Measurements from ENCODE around the gene EIF5A. TPM values are rescaled to one million over a fixed set of nuclear protein-coding genes. Genes with fewer than 3 reads are reported as not detected.
"Not testable (repeated sequence)": the region's sequence is repeated elsewhere in the genome, so short reads cannot be mapped to it uniquely, and the experiment has no call there.

EIF5A gene
- total and polyA plus RNA-seq, 2 of the 8 experiments (the other 6 are each of a cell fraction or from before 2014, with no cell fraction given): 717 to 1,172 TPM

- TF ChIP-seq HDAC2 (IDR thresholded peaks at IDR 0.05; ENCODE audit: borderline replicate concordance in 1 of 2, low read depth in 2 of 2, low read length in 2 of 2): no peak
- TF ChIP-seq MAFK (IDR thresholded peaks at IDR 0.05; ENCODE audit: low read depth, low read length): no peak
- no peak for TF ChIP-seq RAD21 (IDR thresholded peaks at IDR 0.05 in 1 of 2, conservative IDR thresholded peaks at IDR 0.05 in 1 of 2; ENCODE audit: low read depth in 2 of 2, low read length in 2 of 2)
- no peak for TF ChIP-seq BACH1 (IDR thresholded peaks at IDR 0.05; ENCODE audit: low read length)
These were observed 24.7 kb downstream of the EIF5A start (continued) for GRCh38 chr17:7332111-7332510.

DNA sequence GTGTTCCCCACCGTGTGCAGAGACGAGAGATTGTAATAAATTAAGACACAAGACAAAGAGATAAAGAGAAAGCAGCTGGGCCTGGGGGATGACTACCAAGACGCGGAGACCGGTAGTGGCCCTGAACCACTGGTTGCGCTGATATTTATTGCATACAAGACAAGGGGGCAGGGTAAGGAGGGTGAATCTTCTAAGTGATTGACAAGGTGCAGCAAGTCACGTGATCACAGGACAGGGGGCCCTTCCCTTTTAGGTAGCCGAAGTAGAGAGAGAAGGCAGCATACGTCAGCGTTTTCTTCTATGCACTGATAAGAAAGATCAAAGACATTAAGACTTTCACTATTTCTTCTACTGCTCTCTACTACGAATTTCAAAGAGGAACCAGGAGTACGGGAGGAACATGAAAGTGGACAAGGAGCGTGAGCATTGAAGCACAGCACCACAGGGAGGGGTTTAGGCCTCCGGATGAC is 25.2 kb downstream of the EIF5A start:
- H2BK5ac ChIP-seq (ENCODE audit: low read depth, low read length); H2BK120ac ChIP-seq (replicated peaks; ENCODE audit: low read depth, low read length); H3K56ac ChIP-seq (replicated peaks; ENCODE audit: insufficient read length, low read depth, low read length); H4K5ac ChIP-seq (ENCODE audit: insufficient read length, low read depth, low read length); H3K27me3 ChIP-seq (replicated peaks in 1 of 4; ENCODE audit: control insufficient read depth in 3 of 4, extremely low read depth in 1 of 4, insufficient read depth in 3 of 4, low read length in 3 of 4); H3K4ac ChIP-seq (replicated peaks; ENCODE audit: insufficient read length, low read depth, low read length); H2AFZ ChIP-seq (ENCODE audit: low read length); H4K20me1 ChIP-seq (replicated peaks in 1 of 2; ENCODE audit: control insufficient read depth in 1 of 2, insufficient read depth in 2 of 2, low read length in 2 of 2); H2BK20ac ChIP-seq (ENCODE audit: low read length); H3K9me3 ChIP-seq (ENCODE audit: insufficient read depth in 2 of 2, low read depth in 1 of 2, low read length in 1 of 2); H3K14ac ChIP-seq (ENCODE audit: insufficient read length); H4K91ac ChIP-seq (replicated peaks; ENCODE audit: insufficient read length, low read length); H3K4me2 ChIP-seq (ENCODE audit: insufficient read depth in 1 of 2, low read depth in 2 of 2, low read length in 2 of 2); H3K9ac ChIP-seq (replicated peaks in 1 of 4; ENCODE audit: extremely low read depth in 1 of 4, low read depth in 3 of 4, low read length in 3 of 4); H3K36me3 ChIP-seq (ENCODE audit: control insufficient read depth in 2 of 4, insufficient read depth in 4 of 4, low read length in 3 of 4); H4K8ac ChIP-seq (ENCODE audit: extremely low read depth, insufficient read depth, low read length); DNase-seq (ENCODE audit: low read depth in 1 of 2, low spot score in 2 of 2); H3K79me1 ChIP-seq (ENCODE audit: low read depth, low read length); H3K18ac ChIP-seq (ENCODE audit: extremely low read depth, low read length); H3K4me3 ChIP-seq (ENCODE audit: extremely low read depth in 1 of 4, insufficient read depth in 2 of 4, low read depth in 3 of 4, low read length in 4 of 4); FAIRE-seq; H3K23me2 ChIP-seq (ENCODE audit: low read depth, low read length); H3K23ac ChIP-seq (ENCODE audit: insufficient read length); H2AK5ac ChIP-seq (ENCODE audit: low read depth, low read length); H2BK15ac ChIP-seq (ENCODE audit: low read length); H3K27ac ChIP-seq (ENCODE audit: low read depth, low read length): not testable (repeated sequence)
- ChIA-PET POLR2A (ENCODE audit: partially characterized antibody) (interaction anchor here (1.2 to 13.4 kb wide), 4 partner anchors 15 to 256 kb away, joined by 3 to 223 read pairs (median 4); partner anchors contain the start of gene GPS2), CTCF (ENCODE audit: partially characterized antibody) (interaction anchor here (0.6 to 6.0 kb wide), 3 partner anchors 15 to 201 kb away, joined by 3 to 82 read pairs (median 5); no protein-coding TSS in a partner anchor)
- peaks cover 0 to 11% of the 10 kb centered on the region in 2 experiments; a peak in 2 of 4 replicates for H3K79me2 ChIP-seq (ENCODE audit: control insufficient read depth in 1 of 2, insufficient read depth in 2 of 2, low read length in 2 of 2)
- H2BK12ac ChIP-seq (ENCODE audit: low read depth, low read length): 0 out of 2 replicates have a peak overlapping the region, but pooled peaks have one; percentile 39
- WGBS, 2 experiments (ENCODE audit: extremely low coverage in 1 of 2, insufficient coverage in 1 of 2, insufficient read length in 1 of 2, insufficient replicate concordance in 2 of 2, low coverage in 1 of 2, low lambda C conversion rate in 2 of 2, missing lambda C conversion rate in 1 of 2): 95% methylated on average over 14 of the region's 14 CpGs; no CpG with 5 or more reads in 1 of the 2 experiments
- H3K4me1 ChIP-seq (replicated peaks in 1 of 4; ENCODE audit: control insufficient read depth in 3 of 4, insufficient read depth in 4 of 4, low read length in 3 of 4): peaks cover 3 to 31% (median 19%) of the 10 kb centered on the region in 4 experiments

All from H1 (cell line).